ENCODE results near the gene PCBP3. TPM values are rescaled to one million over a fixed set of nuclear protein-coding genes. Genes with fewer than 3 reads are reported as not detected.

Gene PCBP3
- polyA plus RNA-seq, 1 donor, result 0.89 TPM

DNA sequence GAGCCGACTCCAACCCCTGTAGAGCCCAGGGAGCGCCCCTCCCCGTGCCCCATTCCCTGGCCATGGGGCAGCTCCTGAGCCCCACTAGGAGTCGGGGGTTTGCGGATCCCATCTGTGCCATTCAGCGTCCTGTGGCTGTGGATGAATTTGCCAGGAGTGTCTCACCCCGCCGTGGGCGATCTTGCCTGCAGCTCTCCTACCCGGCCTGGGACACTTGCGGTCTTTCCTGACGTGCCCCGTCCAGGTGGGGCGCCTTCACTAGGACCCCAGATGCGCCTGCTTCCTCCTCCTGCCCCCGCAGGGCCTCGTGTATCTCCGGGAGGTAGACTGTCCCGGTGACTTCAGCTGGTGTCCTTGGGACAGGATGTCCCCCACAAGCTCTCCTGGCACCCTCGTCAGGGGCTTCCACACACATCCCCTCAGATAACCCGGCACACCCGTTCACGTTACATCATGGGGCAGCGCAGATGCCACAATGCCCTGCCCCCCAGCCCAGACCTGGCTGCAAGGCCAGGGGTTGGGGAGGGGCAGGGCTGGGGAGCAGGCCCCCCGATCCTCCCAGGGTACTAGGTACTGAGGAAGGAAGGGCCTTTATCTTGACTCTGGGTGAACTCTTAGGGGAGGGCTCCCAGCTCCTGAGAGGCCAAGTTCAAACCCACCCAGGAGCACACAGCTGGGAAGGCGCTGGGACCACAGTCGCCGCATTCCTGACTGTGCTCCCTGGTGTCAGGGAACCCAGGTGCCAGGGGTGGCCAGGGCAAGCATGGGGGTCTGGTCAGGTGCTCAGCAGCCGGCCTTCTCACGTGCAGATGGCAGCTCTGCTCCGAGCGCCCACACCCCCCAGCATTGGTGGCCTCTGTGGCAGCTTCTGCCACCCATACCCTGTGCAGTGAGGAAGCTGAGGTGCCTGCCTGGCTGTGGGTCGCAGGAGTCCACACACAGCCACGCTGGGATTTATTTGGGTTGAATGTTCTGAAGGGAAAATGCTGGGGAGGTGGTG, 284.6 kb downstream of the PCBP3 start:
- DNase-seq (ENCODE audit: low read depth), result no peak

DNA sequence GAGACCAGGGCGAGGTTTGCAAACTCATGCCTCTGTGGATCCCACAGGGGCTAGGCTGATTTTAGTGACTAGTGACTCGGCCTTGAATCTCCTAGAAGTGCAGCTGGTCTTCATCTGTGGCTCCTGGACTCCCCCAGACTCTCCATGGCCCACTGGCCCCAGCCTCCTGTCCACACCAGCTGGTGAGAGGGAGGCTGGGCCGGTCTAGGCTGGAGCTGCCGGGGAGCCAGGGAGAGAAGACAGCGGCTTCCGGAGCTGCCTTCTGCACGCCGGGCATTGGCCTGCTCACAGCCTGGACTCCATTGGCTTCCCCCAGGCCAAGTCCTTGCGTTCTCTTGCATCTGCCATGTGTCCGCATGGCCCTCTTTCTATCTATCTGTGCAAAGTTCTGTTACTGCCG, 285.9 kb downstream of the PCBP3 start:
- DNase-seq (ENCODE audit: low read depth), result no peak

DNA sequence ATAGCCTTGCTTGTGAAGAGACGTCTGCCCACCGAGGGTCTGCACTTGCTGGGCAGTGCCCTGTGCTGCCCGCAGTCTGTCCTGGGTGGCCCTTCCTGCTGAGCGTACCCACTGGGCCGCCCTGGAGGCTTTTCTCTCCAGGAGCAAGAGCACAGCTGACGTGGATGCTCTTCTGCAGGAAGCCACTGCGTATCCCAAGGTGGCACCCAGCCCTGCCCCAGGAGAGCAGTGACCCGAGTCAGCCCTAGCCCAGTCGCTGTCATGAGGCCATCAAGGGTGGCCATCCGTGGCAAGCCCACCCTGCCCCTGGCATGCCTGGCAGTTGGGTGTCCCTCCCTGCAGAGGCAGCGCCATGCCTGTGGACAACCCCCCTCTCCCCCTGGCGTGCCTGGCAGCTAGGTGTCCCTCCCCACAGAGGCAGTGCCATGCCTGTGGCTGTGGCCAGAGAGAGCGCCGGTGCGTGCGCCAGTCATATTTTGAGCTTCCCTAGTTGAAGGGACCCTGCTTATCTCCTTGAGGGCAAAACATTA, 286.8 kb downstream of the PCBP3 start:
- DNase-seq (ENCODE audit: low read depth), result no peak

DNA sequence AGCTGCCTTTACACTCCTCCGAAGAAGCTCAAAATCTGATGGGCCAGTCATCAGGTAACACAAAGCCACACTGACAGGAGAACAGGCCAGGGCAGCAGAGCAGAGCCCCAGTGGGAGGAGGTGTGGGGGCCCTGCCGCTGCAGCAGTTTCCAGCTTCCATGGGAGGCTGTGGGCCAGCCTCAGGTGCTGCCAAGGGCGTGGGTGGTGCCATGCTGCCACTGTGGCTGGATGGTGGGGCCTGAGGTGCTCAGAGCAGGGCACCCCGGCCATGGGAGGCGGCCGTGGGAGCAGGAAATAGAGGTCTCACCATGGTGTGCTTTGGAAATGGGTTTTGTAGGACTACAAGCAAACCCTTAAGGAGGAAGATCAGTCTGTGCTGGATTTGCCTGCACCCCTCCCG, 287.3 kb downstream of the PCBP3 start:
- DNase-seq (ENCODE audit: low read depth), result no peak

DNA sequence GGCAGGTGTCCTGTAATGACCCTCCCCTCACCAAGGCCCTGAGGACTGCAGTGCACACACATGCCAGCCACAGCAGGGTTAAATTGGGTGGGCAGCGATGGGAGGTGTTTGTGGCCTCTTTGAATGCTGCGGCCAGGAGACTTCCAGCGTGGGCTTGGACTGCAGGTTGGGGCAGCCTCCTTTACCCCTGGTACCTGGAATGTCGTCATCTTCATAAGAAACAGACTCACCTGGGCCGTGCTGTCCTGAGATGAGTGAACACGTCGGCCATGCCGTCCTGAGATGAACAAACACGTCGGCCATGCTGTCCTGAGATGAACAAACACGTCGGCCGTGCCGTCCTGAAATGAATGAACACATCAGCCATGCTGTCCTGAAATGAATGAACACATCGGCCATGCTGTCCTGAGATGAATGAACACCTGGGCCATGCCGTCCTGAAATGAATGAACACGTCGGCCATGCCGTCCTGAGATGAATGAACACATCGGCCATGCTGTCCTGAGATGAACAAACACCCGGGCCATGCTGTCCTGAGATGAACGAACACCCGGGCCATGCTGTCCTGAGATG, 288.0 kb downstream of the PCBP3 start:
- no peak for DNase-seq (ENCODE audit: low read depth)

DNA sequence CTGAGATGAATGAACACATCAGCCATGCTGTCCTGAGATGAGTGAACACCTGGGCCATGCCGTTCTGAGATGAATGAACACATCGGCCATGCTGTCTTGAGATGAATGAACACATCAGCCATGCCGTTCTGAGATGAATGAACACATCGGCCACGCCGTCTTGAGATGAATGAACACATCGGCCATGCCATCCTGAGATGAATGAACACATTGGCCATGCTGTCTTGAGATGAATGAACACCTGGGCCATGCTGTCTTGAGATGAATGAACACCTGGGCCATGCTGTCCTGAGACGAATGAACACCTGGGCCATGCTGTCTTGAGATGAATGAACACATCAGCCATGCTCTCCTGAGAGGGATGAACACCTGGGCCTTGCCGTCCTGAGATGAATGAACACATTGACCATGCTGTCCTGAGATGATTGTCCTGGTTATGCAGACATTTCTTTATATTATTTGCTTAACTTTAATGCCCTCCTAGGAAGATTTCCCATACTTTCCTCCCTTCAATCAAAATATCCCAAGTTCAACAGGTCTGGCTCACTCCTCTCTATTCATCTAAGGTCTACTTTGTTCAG, 289.5 kb downstream of the PCBP3 start:
- DNase-seq (ENCODE audit: low read depth), result no peak

DNA sequence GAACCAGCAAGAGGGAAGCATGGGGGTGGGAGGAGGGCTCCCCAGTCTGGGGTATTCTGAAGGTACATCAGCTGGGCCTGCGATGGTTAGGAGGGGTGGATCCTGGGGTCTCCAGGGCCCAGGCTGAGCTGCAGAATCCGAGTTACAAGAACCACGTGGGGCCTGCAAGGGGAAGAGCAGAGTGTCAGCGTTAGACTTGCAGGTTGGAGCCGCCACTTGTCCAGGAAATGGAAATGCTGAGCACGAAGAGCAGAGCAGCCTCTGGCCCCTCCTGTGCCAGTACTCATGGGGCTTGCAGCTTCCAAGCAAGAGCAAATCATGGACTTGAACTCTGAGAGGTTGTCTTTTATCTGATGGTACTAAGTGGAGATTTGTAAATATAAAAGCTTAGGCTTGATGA, 290.6 kb downstream of the PCBP3 start:
- DNase-seq (ENCODE audit: low read depth), result no peak

DNA sequence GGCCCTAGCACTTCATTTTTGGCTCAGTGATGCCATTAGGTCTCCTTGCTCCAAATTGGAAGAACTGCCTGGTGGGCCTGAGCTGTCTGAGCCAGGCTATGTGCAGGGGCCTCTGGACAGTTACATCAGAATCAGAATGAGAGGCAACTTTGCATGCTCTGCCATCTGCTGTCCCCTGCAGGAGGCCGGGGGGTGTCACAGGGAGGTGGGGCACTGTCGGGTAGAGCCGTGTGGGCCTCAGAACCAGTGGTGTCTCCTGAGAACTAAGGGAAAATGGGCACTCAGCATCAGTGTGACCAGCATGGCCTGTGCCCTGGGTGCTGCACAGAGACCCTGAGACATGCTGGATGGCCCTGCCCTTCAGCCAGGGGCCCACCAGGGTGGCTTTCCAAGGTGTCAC, 291.0 kb downstream of the PCBP3 start:
- DNase-seq (ENCODE audit: low read depth), result no peak

DNA sequence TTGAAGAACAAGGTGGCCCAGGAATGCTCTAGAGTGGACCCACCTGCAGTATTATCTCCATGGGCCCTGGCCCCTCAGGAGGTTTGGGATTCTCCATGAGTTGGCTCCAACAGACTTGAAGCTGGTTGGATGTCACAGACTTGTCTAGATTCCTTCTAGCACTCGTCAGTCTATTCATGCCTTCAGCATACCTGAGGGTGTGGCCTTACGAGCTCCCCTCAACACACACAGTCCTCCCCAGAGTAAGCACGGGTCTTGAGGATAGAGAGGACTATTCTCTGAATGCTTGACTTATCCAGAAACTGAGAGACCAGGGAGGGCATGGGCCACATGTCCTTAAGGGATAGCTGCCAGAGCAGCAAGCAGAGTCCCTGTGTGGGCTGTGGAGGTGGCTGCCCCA, 292.1 kb downstream of the PCBP3 start:
- no peak for DNase-seq (ENCODE audit: low read depth)

DNA sequence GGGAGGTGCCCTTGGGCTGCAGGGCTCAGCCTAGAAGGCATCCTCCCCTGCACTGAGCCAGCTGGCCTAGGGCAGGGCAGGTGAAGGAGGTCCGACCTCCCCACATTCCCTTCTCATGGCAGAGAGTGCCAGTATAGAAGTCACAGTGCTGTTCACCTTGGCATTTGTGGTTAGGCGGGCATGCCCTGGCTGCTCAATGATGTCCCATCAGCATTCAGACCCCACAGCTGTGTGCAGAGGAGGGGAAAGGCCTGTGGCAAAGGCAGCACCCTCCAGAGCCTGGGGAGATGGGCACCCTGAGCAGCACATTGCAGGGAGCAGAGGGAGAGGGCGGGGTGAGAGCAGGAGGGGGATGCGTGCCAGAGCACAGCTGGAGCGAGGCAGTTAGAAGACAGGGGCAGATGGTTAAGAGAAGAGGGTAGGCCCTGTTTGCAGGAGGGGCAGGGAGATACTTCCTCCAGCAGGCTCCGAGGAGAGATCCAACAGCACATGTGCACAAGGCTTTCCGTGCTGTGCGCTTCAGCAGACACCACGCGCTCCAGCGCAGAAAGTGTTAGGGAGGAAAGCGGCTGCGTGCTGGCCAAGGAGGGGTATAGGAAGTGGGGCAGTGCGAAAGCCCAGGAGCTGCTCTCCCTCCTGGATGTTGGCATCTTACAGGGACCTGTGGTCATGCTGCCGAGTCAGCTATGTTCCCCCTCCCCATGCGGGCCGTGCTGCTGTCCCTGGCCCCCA, 294.4 kb downstream of the PCBP3 start:
- no peak for DNase-seq (ENCODE audit: low read depth)

DNA sequence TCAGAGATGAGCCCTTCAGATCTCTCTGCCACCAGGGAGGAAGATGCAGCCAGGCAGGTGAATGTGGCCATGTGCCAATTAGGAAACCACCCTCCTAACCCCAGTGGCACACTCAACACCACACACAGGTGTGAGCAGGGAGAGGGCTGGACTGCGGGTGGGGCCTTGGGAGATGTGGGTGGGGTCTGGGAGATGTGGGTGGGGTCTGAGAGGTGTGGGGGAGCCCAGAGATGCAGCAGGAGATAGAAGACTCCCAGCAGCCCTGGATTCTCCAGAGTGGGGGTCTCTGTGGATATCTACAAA, 294.9 kb downstream of the PCBP3 start:
- DNase-seq (ENCODE audit: low read depth), result no peak

DNA sequence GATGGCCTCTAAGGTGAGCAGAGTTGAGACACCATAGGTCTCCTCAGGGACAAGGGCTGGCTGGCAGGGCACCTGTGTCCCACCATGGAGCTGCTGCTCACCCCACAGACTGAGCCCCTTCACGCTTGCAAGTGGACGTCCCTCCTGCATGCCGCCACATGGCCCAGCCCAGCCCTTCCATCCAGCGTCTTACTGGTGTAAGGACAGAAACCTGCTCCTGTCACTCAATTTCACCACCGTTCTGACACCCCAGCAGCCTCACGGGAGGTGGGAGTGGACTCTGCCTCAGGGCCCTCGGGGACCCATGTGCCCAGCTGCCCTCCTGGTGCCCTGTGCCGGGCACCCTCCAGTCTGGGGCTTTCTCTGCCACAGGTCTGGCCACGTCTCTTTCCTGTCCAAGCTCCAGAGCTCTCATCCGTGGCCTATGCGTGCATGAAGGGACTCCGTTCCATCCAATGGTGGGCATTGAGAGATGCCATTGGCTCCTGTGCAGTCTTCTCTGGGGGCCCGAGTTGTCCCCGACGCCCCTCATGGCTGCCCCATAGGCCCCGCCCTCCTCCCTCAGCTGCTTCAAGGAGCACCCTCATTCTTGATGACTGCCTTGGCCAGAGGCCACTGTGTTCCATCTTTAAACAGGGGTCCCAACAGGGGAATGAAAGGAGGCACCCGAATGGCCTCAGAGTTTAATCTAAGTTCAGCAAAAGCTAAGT, 295.4 kb downstream of the PCBP3 start:
- no peak for DNase-seq (ENCODE audit: low read depth)

DNA sequence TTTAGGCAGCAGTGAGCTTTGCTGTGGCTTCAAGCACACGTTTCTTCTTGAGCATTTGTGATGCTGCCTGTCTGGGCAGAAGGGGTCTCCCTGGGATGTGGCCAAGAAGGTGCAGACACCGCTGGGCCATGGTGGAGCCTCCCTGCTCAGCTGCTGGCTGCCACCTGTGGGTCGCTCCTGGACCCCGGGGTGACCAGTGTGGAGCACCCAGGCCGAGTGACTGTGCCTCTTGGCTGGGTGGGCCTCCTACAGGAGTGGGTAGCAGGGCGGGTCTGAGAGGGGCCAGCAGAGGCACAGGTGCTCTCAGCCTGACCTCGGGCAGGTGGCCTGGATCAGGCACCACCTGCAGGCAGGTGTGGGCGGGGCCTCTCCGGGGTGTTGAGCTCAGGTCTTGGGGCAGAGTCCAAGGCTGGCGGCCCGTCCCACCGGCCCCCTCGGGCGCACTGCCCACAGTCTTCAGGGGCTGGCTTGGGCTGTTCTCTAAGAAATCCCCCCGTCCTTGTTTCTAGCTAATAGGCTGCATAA, 296.1 kb downstream of the PCBP3 start:
- DNase-seq (ENCODE audit: low read depth), result no peak

DNA sequence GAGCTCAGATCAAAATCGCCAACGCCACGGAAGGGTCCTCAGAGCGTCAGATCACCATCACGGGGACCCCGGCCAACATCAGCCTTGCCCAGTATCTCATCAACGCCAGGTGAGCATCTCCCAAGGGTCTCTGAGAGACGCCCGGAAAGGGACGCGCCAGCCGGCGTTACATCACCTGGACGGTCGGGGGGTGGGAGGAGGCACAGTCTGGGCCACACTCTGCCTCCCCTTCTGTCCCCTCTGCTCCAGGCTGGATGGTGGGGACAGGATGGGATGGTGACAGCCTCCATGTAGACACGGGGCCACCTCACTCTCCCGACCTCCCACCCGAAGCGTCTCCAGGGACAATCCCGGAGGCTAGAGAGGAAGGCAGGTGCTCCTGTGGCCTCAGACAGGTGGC, 296.6 kb downstream of the PCBP3 start:
- DNase-seq (ENCODE audit: low read depth), result no peak

DNA sequence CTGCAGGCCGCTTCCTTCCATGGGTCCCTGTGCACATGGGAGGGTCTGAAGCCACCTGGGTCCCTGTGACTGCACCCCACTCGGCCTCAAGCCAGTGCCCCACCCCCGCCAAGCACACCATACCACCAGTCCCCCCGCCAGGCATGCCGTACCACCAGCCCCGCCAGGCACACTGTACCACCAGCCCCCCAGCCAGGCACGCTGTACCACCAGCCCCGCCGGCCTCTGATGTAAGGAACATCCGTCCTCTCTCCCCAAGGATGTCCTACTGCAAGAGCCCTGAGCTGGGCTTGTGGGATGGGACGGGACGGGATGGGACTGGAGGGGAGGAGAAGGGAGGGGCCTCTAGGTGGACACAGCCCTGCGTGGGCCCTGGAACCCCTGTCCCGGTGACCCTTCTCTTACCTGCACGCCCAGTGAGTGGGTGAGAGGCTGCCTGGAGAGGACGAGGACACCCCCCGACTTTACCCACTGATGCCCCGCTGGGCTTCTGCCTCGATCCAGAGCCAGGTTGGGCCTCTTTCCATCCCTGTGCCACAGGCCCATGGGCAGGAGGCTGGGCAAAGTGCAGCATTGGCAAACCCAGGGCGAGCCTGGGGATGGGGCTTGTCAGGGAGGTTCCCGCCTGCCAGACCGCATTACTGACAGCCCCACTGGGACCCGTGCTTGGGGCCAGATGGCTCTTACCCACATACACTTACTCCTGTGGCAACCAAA, 297.3 kb downstream of the PCBP3 start:
- no peak for DNase-seq (ENCODE audit: low read depth)

DNA sequence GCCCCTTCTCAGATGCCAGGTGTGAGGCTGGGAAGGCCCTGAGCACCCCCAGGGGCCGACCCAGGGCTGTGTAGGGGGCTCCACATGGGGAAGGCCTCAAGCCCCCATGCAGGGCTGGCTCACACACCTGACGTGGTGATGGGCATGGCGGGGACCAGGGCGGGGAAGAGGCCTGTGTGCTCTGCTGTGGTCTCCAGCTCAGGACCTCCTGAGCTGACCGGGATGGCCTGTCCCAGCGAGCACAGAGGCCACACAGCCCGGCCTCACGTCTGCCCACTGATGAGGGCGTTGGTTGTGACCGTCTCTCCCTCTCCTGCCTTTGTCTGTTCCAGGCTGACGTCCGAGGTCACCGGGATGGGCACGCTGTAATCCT, 297.8 kb downstream of the PCBP3 start:
- no peak for DNase-seq (ENCODE audit: low read depth)

DNA sequence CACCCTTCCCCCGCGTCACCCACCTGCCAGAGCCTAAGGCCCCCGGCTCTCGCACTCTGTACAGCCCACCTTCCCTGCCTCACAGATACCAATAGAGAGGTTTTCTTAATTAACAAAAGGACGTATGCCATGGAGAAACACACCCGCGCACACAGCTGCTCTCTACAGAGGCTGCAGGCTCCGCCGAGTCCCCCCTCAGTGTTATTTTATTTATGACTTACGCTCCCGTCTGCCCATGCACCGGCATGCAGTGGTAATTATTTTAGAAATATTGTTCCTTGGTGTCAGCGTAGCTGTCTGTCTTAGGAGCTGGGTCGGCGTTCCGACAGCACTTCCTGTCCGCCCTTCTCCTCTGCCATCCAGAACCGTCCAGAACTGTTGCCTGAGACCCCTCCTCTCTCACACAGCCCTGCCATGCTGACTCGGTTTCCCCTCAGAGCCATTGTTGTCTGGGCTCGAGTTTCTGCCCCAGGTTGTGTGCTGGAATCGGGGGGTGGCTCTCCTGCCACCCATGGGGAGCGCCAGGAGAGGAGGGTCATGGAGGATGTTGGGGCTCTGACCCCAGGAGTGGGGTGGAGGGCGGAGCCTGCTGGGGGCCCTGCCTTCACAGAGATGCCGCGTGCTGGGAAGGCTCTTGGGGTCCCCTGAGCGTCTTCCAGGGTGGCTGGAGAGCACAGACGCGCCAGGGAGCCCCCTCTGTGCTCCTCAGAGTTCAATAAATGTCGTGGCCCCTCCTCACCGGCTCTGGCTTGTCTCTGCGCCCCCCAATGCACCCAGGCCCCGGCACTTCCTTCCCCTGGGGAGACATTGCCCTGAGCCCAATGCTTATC, 298.4 kb downstream of the PCBP3 start:
- DNase-seq (ENCODE audit: low read depth), result no peak

DNA sequence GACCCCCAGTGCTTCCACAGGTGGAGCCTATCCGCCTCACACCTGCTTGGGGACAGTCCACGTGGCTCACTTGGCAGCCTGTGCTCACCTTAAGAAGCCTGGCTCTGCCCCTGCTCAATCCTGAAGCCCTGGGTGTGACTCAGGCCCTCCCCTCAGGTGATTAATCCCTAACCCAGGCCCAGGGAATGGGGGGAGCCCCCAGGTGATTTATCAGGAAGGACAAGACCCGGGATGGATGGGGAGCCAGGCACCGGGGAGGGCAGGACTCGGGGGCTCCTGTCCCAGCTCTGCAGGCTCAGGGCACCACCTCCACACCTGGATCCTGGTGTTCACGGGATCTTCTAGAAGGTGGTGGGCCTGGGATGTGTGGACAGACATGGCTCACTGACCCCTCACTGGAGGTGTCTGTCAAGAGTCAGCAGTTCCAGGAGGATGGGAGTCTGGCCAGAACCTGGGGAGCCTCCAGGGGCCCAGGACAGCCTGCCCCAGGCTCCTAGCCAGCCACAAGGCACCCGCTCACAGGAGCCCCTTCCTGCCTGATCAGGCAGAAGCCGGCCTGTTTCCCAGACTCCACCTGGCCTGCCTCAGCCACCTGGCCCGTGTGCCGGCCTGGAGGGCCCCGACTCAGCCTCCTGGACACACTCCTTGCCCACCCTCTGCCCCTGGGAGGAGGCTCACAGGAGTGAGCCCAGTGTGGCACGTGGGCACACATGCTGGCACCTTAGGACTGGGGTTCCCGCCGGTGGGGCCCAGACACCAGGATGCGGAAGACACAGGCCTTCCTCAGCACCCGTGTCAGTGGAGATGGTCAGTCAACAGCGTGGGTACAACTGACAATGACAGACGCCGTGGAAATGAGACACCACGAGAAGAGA, 299.5 kb downstream of the PCBP3 start:
- no peak for DNase-seq (ENCODE audit: low read depth)

Measured in forelimb muscle (tissue), 1 donor.